DOHH2 (cell line): ENCODE data around the gene TRMT2A.

ENCODE experiments used
- H3F3A ChIP-seq: fragments of 200-600 bp; sonication (generic), shearing (Covaris generic); 2 replicates; pipeline ENCODE4 v1.6.0; 2016; ENCODE audit warnings: antibody characterized with exemption, mild to moderate bottlenecking; ENCODE audit not compliant: control insufficient read depth, insufficient read depth
- H3K27ac ChIP-seq: fragments of 200-600 bp; sonication (generic); 2 replicates; pipeline ENCODE4 v1.5.1; 2014; ENCODE audit warnings: low read depth, mild to moderate bottlenecking, low read length, moderate library complexity
- H3K27me3 ChIP-seq: fragments of 200-600 bp; sonication (generic); 2 replicates; pipeline ENCODE4 v1.6.1; 2014; ENCODE audit warnings: mild to moderate bottlenecking, low read length, mixed read lengths; ENCODE audit not compliant: control insufficient read depth
- H3K36me3 ChIP-seq: fragments of 200-600 bp; sonication (generic); 2 replicates; pipeline ENCODE4 v1.6.1; 2014; ENCODE audit warnings: mild to moderate bottlenecking, low read length, moderate library complexity, mixed read lengths; ENCODE audit not compliant: control insufficient read depth
- H3K4me1 ChIP-seq: fragments of 200-600 bp; sonication (generic); 2 replicates; pipeline ENCODE4 v1.6.1; 2014; ENCODE audit warnings: mild to moderate bottlenecking, low read length, mixed read lengths; ENCODE audit not compliant: control insufficient read depth
- H3K4me2 ChIP-seq: fragments of 200-600 bp; sonication (generic); 2 replicates; pipeline ENCODE4 v1.6.0; 2014; ENCODE audit warnings: mild to moderate bottlenecking, low read length, moderate library complexity
- H3K4me3 ChIP-seq: fragments of 200-600 bp; sonication (generic); 2 replicates; pipeline ENCODE4 v1.5.1; 2014; ENCODE audit warnings: mild to moderate bottlenecking, low read length, mixed read lengths
- H3K79me2 ChIP-seq: fragments of 200-600 bp; sonication (generic); 2 replicates; pipeline ENCODE4 v1.6.1; 2014; ENCODE audit warnings: mild to moderate bottlenecking, low read length, mixed read lengths; ENCODE audit not compliant: control insufficient read depth
- H3K9me2 ChIP-seq: fragments of 200-600 bp; sonication (generic); replicated peaks from 2 replicates; pipeline ENCODE4 v1.6.1; 2014; ENCODE audit warnings: mild to moderate bottlenecking, low read length, mixed read lengths; ENCODE audit not compliant: control insufficient read depth
- H3K9me3 ChIP-seq: fragments of 200-600 bp; sonication (generic); 2 replicates; pipeline ENCODE4 v1.6.1; 2014; ENCODE audit warnings: antibody characterized with exemption, low read length, mixed read lengths; ENCODE audit not compliant: control insufficient read depth, insufficient read depth
- H4K20me1 ChIP-seq: fragments of 200-600 bp; sonication (generic); 2 replicates; pipeline ENCODE4 v1.6.0; 2014; ENCODE audit warnings: low read depth, mild to moderate bottlenecking, antibody characterized with exemption, low read length, moderate library complexity; ENCODE audit not compliant: control insufficient read depth, insufficient read depth
- CTCF ChIP-seq: fragments of 200-600 bp; sonication (generic); IDR thresholded peaks from one replicate; pipeline ENCODE4 v1.5.1; 2014; ENCODE audit warnings: antibody characterized with exemption, mild to moderate bottlenecking, low read depth, low read length; ENCODE audit not compliant: poor library complexity, severe bottlenecking
- EZH2phosphoT487 ChIP-seq: fragments of 200-600 bp; sonication (generic); IDR thresholded peaks from 2 replicates; pipeline ENCODE4 v1.6.1; 2017; ENCODE audit warnings: borderline replicate concordance, mild to moderate bottlenecking, antibody characterized with exemption, low read length, moderate library complexity, mixed read lengths

Gene TRMT2A

DNA sequence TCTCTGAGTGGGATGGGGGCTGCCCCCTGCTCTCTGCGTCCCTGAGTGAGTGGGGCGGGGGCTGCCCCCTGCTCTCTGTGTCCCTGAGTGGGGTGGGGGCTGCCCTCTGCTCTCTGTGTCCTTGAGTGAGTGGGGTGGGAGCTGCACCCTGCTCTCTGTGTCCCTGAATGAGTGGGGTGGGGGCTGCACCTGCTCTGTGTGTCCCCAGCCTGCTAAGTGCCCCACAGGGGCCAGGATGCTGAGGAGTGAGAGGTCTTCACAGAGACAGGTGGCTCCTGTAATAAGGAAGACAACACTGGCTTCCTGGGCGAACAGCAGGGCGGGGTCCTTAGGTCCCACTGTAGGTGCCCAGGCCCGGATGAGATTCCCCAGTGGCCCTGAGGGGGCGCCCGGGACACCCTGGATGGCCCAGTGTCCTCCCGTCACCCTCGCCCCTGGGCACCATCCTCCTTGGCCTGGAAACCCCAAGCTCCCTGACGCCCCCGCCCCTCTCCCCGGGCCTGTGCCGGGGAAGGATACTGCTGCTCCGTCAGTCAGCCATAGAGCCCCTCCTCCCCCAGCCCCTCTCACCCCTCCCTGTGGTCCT is 37.7 kb upstream of the TRMT2A start:
- Histone ChIP-seq H3K4me2 (no peak overlapping the region), H3K4me3 (no peak overlapping the region), H3K79me2 (no peaks in the 10 kb centered on the region), H4K20me1 (no peaks in the 10 kb centered on the region), H3K36me3 (no peaks in the 10 kb centered on the region), H3K9me3 (no peaks in the 10 kb centered on the region), H3K4me1 (no peaks in the 10 kb centered on the region), H3K9me2 (no peaks in the 10 kb centered on the region), H3K27ac (no peak overlapping the region), H3F3A (no peaks in the 10 kb centered on the region), H3K27me3 (0 out of 2 replicates have a peak, but pooled peaks cover 3% of the 10 kb centered on the region)
- no peak for TF ChIP-seq EZH2phosphoT487
- TF ChIP-seq CTCF = no peak

GRCh38 chr22:20153945-20154344 is 36.9 kb upstream of the TRMT2A start:
- no peak overlapping the region for H3K4me2 ChIP-seq
- H3K4me3 ChIP-seq = no peak overlapping the region
- H3K4me1 ChIP-seq = no peaks in the 10 kb centered on the region
- H3K27me3 ChIP-seq = 0 out of 2 replicates have a peak, but pooled peaks cover 3% of the 10 kb centered on the region
- H4K20me1 ChIP-seq = no peaks in the 10 kb centered on the region
- TF ChIP-seq CTCF = no peak
- TF ChIP-seq EZH2phosphoT487 = no peak
- no peak overlapping the region for H3K27ac ChIP-seq
- no peaks in the 10 kb centered on the region for H3K9me2 ChIP-seq
- H3F3A ChIP-seq = no peaks in the 10 kb centered on the region
- H3K9me3 ChIP-seq = no peaks in the 10 kb centered on the region
- H3K36me3 ChIP-seq = no peaks in the 10 kb centered on the region
- no peaks in the 10 kb centered on the region for H3K79me2 ChIP-seq

DNA sequence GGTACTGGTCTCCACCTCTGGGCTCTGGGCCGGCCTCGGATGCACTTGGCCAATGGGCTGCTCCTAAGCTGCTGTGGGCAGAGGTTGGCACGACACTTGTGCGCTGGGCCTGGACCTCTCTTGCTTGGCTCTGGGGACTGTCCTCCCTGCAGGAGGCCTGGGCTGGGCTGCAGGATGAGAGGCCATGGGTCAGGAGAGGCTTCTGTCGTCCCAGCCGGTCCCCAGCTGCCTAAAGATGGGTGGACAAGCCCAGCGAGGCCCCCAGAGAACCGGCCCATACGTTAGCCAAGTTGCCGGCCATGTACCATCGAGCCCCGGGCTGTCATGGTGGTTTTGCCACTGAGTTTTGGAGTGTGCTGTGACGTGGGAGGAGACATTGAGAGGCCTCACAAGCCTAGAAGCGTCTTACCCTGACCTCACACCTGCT is 35.5 kb upstream of the TRMT2A start:
- Histone ChIP-seq H3K4me3 (no peak overlapping the region), H3K4me1 (no peaks in the 10 kb centered on the region), H3K4me2 (no peak overlapping the region), H4K20me1 (no peaks in the 10 kb centered on the region), H3F3A (no peaks in the 10 kb centered on the region), H3K9me2 (no peaks in the 10 kb centered on the region), H3K27ac (no peak overlapping the region), H3K79me2 (no peaks in the 10 kb centered on the region), H3K9me3 (no peaks in the 10 kb centered on the region), H3K36me3 (no peaks in the 10 kb centered on the region), H3K27me3 (no peaks in the 10 kb centered on the region)
- TF ChIP-seq CTCF = no peak
- no peak for TF ChIP-seq EZH2phosphoT487
